GM10847 (cell line): ENCODE results near the gene HP1BP3.

Source experiments
- POLR2A ChIP-seq: IDR thresholded peaks from 2 replicates; pipeline ENCODE4 v1.6.1; 2011; ENCODE audit not compliant: insufficient read length; ENCODE audit errors: extremely low read depth

The HP1BP3 gene

DNA sequence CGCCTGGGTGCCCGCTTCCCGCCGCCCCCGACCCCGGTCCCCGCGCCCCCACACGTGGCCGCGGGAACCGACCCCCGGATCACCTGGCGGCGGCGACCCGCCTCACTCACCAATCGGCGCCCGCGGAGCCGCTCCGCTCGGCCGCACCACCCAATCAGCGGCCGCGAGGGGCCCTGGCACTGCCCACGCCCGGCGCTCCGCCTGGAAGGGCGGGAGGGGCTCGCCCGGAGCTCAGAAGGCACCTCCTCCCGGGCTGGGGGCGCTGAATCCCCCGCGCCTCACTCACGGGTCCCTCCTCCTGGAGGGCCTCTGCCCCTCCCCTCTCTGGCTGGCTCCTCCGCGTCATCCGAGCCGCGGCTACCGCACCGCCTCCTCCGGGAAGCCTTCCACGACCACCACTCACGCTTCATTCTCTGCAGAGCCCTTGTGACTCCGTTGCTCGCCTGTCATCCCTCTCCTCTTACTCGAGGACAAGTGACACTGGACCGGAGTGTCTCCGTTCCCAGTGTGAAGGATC lies 55.0 kb downstream of the HP1BP3 start:
- no peak for TF ChIP-seq POLR2A

DNA sequence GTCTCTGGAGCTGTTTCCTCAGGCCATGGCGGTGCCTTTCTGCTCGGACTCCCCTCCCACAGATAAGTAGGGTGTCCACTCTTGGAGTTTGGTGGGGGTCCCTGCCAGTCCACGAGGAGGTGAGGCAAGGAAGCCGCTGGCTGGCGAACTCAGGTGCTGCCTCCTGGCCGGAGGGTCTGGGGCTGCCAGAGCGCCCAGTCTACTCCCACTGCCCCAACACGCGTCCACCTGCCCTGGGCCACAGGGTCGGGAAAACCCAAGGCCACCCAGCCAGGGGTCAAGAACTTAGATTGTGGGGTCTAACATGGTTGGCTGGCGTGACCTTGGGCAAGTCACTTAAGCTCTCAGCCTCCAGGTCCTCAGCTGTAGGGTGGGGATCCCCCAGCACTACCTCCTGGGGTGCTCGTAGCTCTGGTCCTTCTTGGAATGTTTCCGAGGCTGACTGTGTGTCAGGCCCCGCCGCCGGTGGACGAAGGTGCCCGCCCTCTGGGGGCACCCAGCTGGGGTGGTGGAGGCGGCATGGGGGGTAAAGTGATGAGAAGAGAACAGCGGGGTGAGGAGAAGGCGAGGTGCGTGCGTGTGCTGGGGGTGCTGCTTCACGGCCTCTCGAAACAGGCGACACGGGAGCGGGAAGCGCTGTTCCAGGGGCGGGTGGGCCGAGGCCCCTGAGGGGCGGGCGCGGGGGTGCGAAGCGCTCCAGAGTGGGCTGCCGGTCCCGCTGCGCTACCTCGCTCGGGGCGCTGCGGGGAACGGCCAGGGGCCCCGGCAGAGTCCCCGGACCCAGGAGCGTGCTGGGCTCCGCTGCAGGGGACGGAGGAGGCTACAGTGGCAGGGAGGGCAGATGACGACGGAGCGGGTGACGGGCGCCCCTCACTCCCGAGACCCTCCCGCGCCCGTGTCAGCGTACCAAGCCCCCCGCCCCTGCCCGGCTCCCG lies 55.8 kb downstream of the HP1BP3 start:
- no peak for TF ChIP-seq POLR2A

DNA sequence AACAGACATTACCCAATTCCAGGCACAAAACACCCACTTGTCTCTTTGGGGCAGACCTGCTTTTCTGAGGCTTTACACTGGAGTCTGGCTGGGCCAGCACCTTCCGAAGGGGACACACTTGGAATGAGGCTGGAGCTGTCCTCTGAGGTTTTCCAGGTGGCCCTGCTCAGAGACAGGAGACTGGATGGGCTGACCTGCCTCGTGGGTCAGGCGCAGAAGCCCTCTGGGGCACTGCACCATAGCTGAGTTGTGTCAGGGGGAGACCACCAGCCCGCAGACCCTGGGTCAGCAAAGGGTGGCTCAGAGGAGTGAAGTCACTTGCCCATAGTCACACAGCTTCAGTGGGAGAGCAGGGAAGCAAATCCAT lies 56.4 kb downstream of the HP1BP3 start:
- TF ChIP-seq POLR2A, result no peak

DNA sequence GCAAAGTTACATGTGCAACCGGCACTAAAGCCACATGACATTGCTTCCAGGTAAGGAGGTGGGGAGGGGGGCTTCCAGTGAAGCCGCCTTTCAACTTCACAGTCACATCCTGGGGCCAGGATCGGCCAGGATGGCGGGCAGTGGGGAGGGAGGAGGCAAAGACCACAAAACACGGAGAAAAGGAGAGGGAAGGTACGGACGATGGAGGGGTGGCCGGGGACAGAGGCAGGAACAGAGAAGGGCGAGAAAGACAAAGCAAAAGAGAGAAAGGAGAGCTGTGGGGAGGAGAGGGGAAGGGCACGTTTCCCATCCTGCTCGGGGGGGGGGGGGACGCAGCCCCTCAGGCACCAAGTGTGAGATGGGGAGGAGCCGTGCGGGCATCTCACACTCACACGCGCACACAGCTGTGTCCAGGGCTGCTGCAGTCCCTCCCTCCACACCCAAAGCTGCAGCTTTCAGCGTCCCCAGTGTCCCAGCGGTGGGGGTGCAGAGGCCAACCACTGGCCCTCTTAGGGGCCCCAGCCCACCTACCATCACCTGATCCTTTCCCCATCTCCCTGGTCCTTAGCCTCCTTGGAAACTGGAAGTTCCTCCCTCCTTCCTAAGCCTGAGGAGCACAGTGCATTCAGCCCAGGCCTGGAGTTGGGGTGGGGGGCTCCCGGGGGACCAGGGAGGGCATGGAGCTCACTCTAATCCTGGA lies 57.0 kb downstream of the HP1BP3 start:
- no peak for TF ChIP-seq POLR2A

DNA sequence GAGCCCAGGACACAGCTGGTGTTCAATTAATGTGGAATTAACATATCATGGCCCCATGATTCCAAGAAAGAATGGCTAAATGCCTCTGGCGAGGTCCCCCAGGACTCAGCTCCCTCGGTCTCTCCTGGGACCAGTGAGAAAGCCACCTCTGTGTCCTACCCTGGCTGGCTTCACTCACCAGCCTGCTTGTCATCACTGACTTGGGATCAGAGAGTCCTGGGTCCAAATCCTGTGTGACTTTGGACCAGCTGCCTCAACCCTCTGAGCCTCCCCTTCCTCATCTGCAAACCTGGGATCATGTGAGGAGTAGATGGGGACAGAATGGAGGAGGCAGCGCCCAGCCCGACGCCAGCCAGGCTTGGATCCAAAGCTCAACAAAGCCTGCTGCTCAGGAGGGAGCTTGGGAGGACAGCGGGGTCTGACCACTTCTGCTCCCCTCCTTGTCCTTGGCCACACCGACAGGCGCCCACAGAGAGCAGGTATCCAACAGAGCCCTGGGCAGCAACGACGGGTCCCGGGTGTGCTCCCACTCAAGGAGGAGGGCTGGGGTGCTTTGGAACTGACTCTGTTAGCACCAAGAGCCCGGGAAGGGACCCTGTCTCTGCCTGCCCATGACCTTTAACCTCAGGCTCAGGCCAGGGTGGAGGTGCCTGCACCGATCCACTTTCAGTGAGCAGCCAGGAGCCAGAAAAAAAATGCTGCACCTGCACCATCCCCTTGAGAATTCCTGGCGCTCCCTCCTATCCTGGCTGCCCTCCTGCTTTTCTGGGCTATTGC lies 57.8 kb downstream of the HP1BP3 start:
- TF ChIP-seq POLR2A, result no peak

DNA sequence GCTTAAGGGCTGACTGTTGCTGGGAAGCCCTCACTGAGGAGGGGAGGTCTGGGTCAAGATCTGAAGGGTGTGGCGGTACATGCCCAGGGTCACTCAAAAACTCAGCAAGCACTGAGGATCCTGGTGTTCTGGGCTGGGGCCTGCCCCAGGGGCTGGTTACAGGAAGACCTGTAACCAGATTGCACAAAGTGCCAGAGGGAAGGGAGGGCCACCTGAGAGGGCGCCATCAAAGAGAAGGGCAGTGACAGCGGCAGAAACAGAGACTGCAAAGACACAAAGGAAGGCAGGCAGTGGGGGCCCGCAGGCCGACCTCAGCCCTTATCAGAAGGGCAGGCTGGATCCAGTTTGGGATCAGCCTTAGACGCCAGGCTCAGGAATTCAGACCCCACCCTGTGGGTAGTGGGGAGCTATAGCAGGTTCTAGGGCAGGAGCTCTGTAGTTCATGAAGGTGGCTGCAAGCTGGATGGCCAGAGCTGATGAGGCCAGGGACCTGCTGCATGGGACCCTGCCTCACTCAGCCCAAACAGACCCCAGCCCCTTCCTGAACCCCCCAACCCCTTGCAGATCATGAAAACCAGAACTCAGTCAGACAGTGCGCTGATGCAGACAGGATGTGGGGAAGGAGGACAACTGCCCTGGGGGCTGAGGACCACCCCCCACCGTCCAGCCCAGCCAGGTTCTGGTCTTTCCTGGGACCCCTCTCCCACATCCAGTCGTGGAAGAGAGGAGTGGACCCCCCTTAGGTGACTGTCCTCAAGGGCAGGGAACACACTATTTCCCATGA lies 58.5 kb downstream of the HP1BP3 start:
- no peak for TF ChIP-seq POLR2A

DNA sequence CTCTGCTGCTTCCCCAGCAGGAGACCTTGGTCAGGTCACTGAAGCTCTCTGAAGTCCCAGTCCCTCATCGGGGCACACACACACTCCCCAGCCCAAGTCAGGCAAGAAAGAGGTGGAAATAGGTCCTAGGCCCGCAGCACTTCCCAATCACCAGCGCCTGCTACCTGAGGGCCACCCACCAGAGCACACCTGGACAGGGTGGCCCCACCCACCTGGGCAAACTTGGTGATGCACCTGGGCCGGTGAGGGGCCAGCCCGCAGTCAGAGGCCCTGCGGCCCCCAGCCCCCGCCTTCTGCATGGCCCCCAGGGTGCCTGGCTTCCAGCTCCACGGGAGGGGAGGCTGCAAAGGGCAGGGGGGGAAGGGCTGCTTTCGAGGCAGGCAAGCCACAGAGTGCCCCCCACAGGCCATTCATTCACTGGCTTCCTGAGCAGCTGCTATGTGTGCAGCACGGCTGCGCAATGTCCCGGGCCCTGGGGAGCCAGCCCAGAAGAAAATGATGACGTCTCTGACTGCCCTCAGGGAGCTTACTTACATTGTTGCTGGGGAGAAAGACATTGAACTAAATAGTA lies 59.3 kb downstream of the HP1BP3 start:
- TF ChIP-seq POLR2A, result no peak

DNA sequence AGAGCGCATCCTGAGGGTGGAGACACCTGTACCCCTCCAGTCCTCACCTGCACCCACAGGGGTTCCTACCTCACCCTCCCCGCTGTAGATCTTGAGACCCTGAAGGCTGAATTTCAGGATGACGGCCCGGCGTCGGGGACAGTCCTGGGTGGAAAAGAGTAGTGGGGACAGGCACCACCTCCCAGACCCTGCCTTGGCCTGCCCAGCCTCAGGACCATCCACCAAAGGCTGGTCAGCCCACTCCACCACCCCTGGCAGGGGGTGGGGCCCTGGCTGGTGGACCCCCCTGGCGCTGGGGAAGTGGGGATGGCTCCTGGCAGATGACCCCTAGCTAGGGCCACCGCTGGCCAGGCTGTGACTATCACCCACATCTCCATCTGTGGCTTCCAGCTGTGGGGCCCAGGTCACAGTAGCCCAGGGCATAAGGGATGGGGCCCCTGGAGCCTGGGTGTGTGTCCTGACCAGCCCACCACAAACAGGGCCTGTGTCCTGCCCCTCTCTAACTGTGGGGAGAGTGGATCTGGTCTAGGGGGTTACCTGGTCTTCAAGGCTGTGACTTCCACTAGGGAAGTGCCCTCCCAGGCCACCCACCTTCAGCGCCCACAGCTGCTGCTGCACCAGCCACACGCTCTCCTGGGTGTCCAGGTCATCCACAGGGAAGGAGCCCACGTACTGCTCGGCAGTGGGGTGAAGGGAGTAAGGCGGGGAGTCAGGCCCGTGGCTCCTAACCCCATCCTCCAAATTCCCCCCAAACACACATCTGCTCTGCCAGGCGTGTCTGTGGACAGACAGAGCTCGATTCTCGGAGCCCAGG lies 60.0 kb downstream of the HP1BP3 start:
- no peak for TF ChIP-seq POLR2A

DNA sequence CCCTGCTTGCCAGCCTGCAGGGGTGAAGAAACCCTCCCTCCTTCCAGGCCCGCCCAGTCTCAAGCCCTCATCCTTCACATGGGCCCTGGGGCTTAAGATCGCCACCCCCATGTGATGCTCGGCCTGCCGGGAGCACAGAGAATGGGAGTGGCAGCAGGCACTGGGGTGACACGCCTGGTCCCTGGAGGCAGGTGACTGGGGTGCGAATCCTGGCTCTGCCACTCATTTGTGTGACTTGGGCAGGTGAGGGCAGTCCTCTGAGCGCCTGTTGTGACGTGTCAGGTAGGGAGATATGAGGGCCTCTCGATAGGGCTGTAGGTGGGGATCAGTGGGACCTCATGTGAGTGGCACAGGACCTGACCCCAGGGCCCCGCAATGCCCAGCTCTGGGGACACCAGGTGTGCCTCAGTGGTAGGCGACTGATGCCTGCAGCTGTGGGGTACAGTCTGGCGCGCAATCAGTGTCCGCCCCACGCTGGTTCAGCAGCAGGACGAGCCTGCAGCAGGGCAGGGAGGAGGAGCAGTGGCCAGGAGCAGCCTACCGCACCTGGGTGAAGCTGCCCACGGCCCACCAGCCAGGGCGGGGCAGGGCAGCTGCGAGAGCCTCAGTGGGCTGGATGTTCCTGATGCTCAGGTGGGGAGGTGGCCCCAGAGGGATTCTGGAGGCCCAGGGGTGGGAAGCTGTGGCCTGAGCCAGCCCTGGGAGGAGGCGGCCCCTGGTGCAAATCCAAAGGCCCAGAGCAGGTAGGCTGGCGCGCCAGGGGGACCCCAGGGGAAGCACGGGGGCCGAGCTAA lies 60.8 kb downstream of the HP1BP3 start:
- TF ChIP-seq POLR2A, result no peak

DNA sequence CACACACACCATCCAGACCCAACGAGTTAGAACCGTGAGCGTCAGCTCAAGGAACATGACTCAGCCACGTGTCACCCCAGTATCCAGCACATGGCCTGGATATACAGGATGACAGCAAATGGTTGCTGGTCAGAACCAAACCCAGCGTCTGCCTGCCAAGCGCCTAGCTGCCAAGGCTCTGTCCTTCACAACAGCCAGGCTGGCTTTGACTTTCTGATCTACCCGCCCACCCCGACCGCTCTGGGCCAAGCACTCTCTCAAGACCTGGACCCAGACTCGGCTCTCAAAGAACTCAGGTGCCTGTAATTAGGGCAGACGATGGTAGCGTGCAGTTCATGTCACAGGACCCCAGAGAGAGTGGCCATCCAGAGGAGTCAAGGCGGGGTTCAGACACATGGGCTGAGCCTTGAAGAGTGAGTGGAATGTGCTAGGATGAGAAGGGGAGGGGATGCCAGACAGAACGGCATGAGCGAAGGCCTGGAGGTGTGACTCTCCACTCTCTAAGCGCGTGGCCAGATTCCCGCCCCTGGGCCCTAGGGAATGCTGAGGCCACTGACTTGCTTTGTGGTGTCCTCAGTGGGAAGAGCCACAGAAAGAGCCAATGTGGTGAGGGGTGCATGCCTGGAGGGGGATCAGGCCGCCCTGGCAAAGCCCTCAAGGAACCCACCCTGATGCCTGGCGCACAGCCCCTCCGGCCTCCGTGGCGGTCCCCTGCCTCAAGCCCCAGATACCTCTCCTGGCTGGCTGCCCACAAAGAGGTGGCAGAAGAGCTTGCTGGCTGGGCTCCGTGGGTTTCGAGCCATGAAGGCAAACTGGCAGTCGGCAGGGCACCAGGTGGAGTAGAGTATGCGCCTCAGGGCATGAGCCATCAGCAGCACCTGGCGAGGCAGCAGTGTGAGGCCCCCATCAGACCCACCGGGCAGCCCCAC lies 61.7 kb downstream of the HP1BP3 start:
- TF ChIP-seq POLR2A, result no peak

DNA sequence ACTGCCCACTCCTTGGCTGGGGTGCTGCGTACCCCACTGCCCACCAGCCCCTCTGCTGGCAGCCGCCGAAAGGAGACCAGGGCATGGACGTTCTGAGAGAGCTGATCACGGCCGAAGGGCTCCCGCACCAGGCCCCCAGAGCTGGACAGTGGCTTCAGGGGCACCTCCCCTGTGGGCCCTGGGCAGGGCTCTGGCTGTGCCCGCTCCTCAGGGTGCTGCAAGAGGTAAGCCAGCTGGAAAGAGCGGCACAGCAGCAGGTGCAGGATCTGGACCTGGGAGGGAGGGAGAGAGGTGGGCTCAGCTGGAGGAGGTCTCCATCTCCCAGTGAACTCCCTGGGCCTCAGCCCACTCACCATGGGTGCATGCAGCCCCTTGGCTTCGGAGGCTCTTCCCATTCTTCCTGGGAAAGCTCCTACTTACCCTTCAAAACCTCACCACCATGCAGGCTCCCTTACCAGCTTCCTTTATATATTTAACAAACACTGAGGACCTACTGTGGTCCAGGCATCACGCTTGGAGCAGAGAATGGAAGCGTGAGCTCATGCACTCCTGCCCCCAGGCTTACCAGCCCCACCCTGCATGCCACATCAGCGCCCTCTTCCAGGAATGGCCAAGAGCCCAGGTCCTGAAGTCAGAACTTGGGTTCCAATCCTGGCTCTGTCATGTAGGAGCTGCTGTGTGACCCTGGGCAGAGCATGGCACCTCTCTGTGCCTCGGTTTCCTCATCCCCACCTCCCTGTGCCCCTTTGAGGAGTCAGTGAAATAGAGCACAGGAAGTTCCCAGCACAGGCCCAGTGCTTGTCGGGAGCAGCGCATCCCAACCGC lies 62.5 kb downstream of the HP1BP3 start:
- no peak for TF ChIP-seq POLR2A
